ENCODE results near the gene GP1BA. TPM values are rescaled to one million over a fixed set of nuclear protein-coding genes. Genes with fewer than 3 reads are reported as not detected.

The GP1BA gene
- total and polyA plus RNA-seq, 10 donors: 1.8 to 6.1 (median 2.8) TPM

Small RNA genes within 50 kb of the gene (microRNA-seq; reads per million reads assigned to microRNA genes)
- gene MIR6864 (0 to 0.35 (median 0.28) reads per million in 3 donors), gene MIR6865 (0.28 to 1.1 (median 1.1) reads per million in 3 donors)

Small RNA genes within 50 kb of the gene (small RNA-seq; reads per million reads assigned to genes)
- gene MIR6864: 0 to 0.08 (median 0) reads per million in 4 donors
- gene MIR6865: 0 to 0.14 (median 0.03) reads per million in 4 donors

Other genes with a start within 250 kb of the GP1BA start
- 10 to 100 TPM; 21.7 to 67.6 (median 43.9) TPM for gene PELP1, start 228.1 kb upstream of the GP1BA start, total RNA-seq
- gene PELP1, start 228.1 kb upstream of the GP1BA start, polyA plus RNA-seq: 10 to 100 TPM; 15.7 to 34.9 (median 25.8) TPM
- 100 to 1,000 TPM; 117 to 416 (median 226) TPM for gene ARRB2, start 221.6 kb upstream of the GP1BA start, total RNA-seq
- gene ARRB2, start 221.6 kb upstream of the GP1BA start, polyA plus RNA-seq: 100 to 1,000 TPM in 2 of 3 donors, 10 to 100 TPM in 1; 61.4 to 127 (median 120) TPM
- gene MED11, start 200.8 kb upstream of the GP1BA start, total RNA-seq: 10 to 100 TPM; 17.1 to 42.7 (median 22.3) TPM
- 10 to 100 TPM; 42.9 to 47.1 (median 43.8) TPM for gene MED11, start 200.8 kb upstream of the GP1BA start, polyA plus RNA-seq
- gene ZMYND15, start 192.4 kb upstream of the GP1BA start, total RNA-seq: 10 to 100 TPM in 1 of 7 donors, 1 to 10 TPM in 6; 3.8 to 11.5 (median 5.2) TPM
- 1 to 10 TPM; 1.8 to 3.1 (median 2.2) TPM for gene ZMYND15, start 192.4 kb upstream of the GP1BA start, polyA plus RNA-seq
- 100 to 1,000 TPM in 1 of 7 donors, 10 to 100 TPM in 6; 45.5 to 104 (median 70.5) TPM for gene CXCL16, start 192.3 kb upstream of the GP1BA start, total RNA-seq
- gene CXCL16, start 192.3 kb upstream of the GP1BA start, polyA plus RNA-seq: 10 to 100 TPM; 11.5 to 29.0 (median 17.2) TPM
- gene TM4SF5, start 160.4 kb upstream of the GP1BA start, total RNA-seq: not detected
- not detected for gene TM4SF5, start 160.4 kb upstream of the GP1BA start, polyA plus RNA-seq
- gene VMO1, start 145.9 kb upstream of the GP1BA start, total RNA-seq: 10 to 100 TPM in 5 of 7 donors, 1 to 10 TPM in 2; 5.8 to 74.3 (median 16.5) TPM
- gene VMO1, start 145.9 kb upstream of the GP1BA start, polyA plus RNA-seq: 10 to 100 TPM in 1 of 3 donors, 1 to 10 TPM in 2; 5.0 to 10.9 (median 8.4) TPM
- gene GLTPD2, start 143.3 kb upstream of the GP1BA start, total RNA-seq: not detected
- gene GLTPD2, start 143.3 kb upstream of the GP1BA start, polyA plus RNA-seq: under 1 TPM in 1 of 3 donors, not detected in 2; 0.06 TPM
- 100 to 1,000 TPM in 1 of 7 donors, 10 to 100 TPM in 6; 72.9 to 143 (median 84.0) TPM for gene PSMB6, start 136.1 kb upstream of the GP1BA start, total RNA-seq
- 100 to 1,000 TPM; 106 to 161 (median 124) TPM for gene PSMB6, start 136.1 kb upstream of the GP1BA start, polyA plus RNA-seq
- gene PLD2, start 125.1 kb upstream of the GP1BA start, total RNA-seq: 10 to 100 TPM; 19.5 to 42.0 (median 37.4) TPM
- gene PLD2, start 125.1 kb upstream of the GP1BA start, polyA plus RNA-seq: 10 to 100 TPM in 2 of 3 donors, 1 to 10 TPM in 1; 6.0 to 14.1 (median 13.6) TPM
- 100 to 1,000 TPM in 3 of 7 donors, 10 to 100 TPM in 4; 59.9 to 129 (median 92.2) TPM for gene MINK1, start 98.9 kb upstream of the GP1BA start, total RNA-seq
- 10 to 100 TPM; 15.9 to 52.4 (median 28.4) TPM for gene MINK1, start 98.9 kb upstream of the GP1BA start, polyA plus RNA-seq
- gene C17orf107, start 32.7 kb upstream of the GP1BA start, total RNA-seq: 1 to 10 TPM; 1.6 to 4.1 (median 2.6) TPM
- gene C17orf107, start 32.7 kb upstream of the GP1BA start, polyA plus RNA-seq: under 1 TPM; 0.15 to 0.70 (median 0.26) TPM
- 1 to 10 TPM in 4 of 7 donors, under 1 TPM in 3; 0.33 to 3.0 (median 1.9) TPM for gene CHRNE, start 29.2 kb upstream of the GP1BA start, total RNA-seq
- gene CHRNE, start 29.2 kb upstream of the GP1BA start, polyA plus RNA-seq: 1 to 10 TPM; 1.2 to 1.4 (median 1.3) TPM
- 10 to 100 TPM; 37.2 to 61.0 (median 42.9) TPM for gene SLC25A11, start 7.8 kb downstream of the GP1BA start, total RNA-seq
- gene SLC25A11, start 7.8 kb downstream of the GP1BA start, polyA plus RNA-seq: 10 to 100 TPM; 22.1 to 52.6 (median 32.3) TPM
- 100 to 1,000 TPM in 1 of 7 donors, 10 to 100 TPM in 6; 57.6 to 109 (median 78.6) TPM for gene RNF167, start 8.0 kb downstream of the GP1BA start, total RNA-seq
- gene RNF167, start 8.0 kb downstream of the GP1BA start, polyA plus RNA-seq: 100 to 1,000 TPM in 2 of 3 donors, 10 to 100 TPM in 1; 96.4 to 146 (median 129) TPM
- 1,000 to 10,000 TPM in 1 of 7 donors, 100 to 1,000 TPM in 6; 605 to 1,090 (median 842) TPM for gene PFN1, start 16.3 kb downstream of the GP1BA start, total RNA-seq
- 1,000 to 10,000 TPM in 1 of 3 donors, 100 to 1,000 TPM in 2; 663 to 1,039 (median 970) TPM for gene PFN1, start 16.3 kb downstream of the GP1BA start, polyA plus RNA-seq
- gene ENO3, start 18.8 kb downstream of the GP1BA start, total RNA-seq: 10 to 100 TPM in 2 of 7 donors, 1 to 10 TPM in 5; 3.1 to 16.0 (median 8.8) TPM
- gene ENO3, start 18.8 kb downstream of the GP1BA start, polyA plus RNA-seq: 10 to 100 TPM; 13.8 to 23.4 (median 15.4) TPM
- gene SPAG7, start 35.5 kb downstream of the GP1BA start, total RNA-seq: 10 to 100 TPM; 34.8 to 62.3 (median 47.8) TPM
- gene SPAG7, start 35.5 kb downstream of the GP1BA start, polyA plus RNA-seq: 10 to 100 TPM; 73.6 to 89.1 (median 87.9) TPM
- gene CAMTA2, start 55.4 kb downstream of the GP1BA start, total RNA-seq: 10 to 100 TPM; 36.6 to 78.0 (median 51.0) TPM
- gene CAMTA2, start 55.4 kb downstream of the GP1BA start, polyA plus RNA-seq: 10 to 100 TPM; 21.3 to 79.8 (median 45.2) TPM
- 1 to 10 TPM; 1.1 to 2.1 (median 1.6) TPM for gene INCA1, start 65.2 kb downstream of the GP1BA start, total RNA-seq
- 1 to 10 TPM; 2.4 to 5.8 (median 3.2) TPM for gene INCA1, start 65.2 kb downstream of the GP1BA start, polyA plus RNA-seq
- gene KIF1C, start 65.7 kb downstream of the GP1BA start, total RNA-seq: 100 to 1,000 TPM in 2 of 7 donors, 10 to 100 TPM in 5; 47.5 to 141 (median 79.7) TPM
- 10 to 100 TPM; 11.9 to 41.4 (median 12.0) TPM for gene KIF1C, start 65.7 kb downstream of the GP1BA start, polyA plus RNA-seq
- gene SLC52A1, start 103.1 kb downstream of the GP1BA start, total RNA-seq: 1 to 10 TPM in 1 of 7 donors, under 1 TPM in 6; 0.34 to 2.0 (median 0.72) TPM
- under 1 TPM; 0.06 to 0.19 (median 0.11) TPM for gene SLC52A1, start 103.1 kb downstream of the GP1BA start, polyA plus RNA-seq
- 10 to 100 TPM in 2 of 7 donors, 1 to 10 TPM in 5; 6.4 to 10.4 (median 9.0) TPM for gene ZFP3, start 146.2 kb downstream of the GP1BA start, total RNA-seq
- 1 to 10 TPM; 2.8 to 3.6 (median 3.2) TPM for gene ZFP3, start 146.2 kb downstream of the GP1BA start, polyA plus RNA-seq
- 10 to 100 TPM in 4 of 7 donors, 1 to 10 TPM in 3; 5.6 to 11.4 (median 10.6) TPM for gene ZNF232, start 179.6 kb downstream of the GP1BA start, total RNA-seq
- 10 to 100 TPM in 1 of 3 donors, 1 to 10 TPM in 2; 8.1 to 10.3 (median 9.0) TPM for gene ZNF232, start 179.6 kb downstream of the GP1BA start, polyA plus RNA-seq
- gene USP6, start 183.8 kb downstream of the GP1BA start, total RNA-seq: under 1 TPM in 6 of 7 donors, not detected in 1; 0.09 to 0.37 (median 0.24) TPM
- under 1 TPM; 0.03 to 0.09 (median 0.08) TPM for gene USP6, start 183.8 kb downstream of the GP1BA start, polyA plus RNA-seq

Measured in spleen (tissue), 11 donors.